Stimulated activated CD4-positive, alpha-beta T cell treated with anti-CD3 and anti-CD28 coated beads, Interleukin-4, amount 100 ng/mL, for 4 hours (primary cell): ENCODE results near the gene UBA7.

Experiments
- DNase-seq, 2 experiments: peaks; one replicate each; pipeline ENCODE4 v3.0.0-alpha.2; 2020

Gene UBA7

GRCh38 chr3:49805897-49806701 lies 7.7 kb downstream of the UBA7 start:
- DNase-seq, result peak in 1 of 2 experiments; percentile 9

- DNase-seq, result no peak
Observed at GRCh38 chr3:49805367-49805782, 8.4 kb downstream of the UBA7 start.

GRCh38 chr3:49804141-49805041 lies 9.4 kb downstream of the UBA7 start:
- DNase-seq, result no peak

GRCh38 chr3:49803465-49804140 lies 10.2 kb downstream of the UBA7 start:
- DNase-seq, result peak; percentile 19 to 40

- DNase-seq, result peak; percentile 82 to 83
Observed at GRCh38 chr3:49802719-49803464, 10.9 kb downstream of the UBA7 start, which contains the start of gene INKA1. Gene INKA1 (plus strand): TSS chr3:49803261. CDS start chr3:49803393, 132 bp downstream.

GRCh38 chr3:49801160-49801559 lies 12.6 kb downstream of the UBA7 start:
- no peak for DNase-seq

GRCh38 chr3:49799761-49800160 lies 14.0 kb downstream of the UBA7 start, which contains the start of gene CDHR4:
Gene CDHR4 (minus strand): TSS chr3:49799873. CDS start chr3:49799812, 61 bp downstream.
- no peak for DNase-seq

- no peak for DNase-seq
Observed at GRCh38 chr3:49799105-49799504, 14.6 kb downstream of the UBA7 start.

GRCh38 chr3:49794926-49795905 lies 18.5 kb downstream of the UBA7 start:
- no peak for DNase-seq

GRCh38 chr3:49794431-49794830 lies 19.3 kb downstream of the UBA7 start:
- DNase-seq, result no peak

GRCh38 chr3:49793486-49794085 lies 20.2 kb downstream of the UBA7 start:
- no peak for DNase-seq

- no peak for DNase-seq
Observed at GRCh38 chr3:49792371-49793150, 21.2 kb downstream of the UBA7 start.

GRCh38 chr3:49791571-49791970 lies 22.2 kb downstream of the UBA7 start:
- no peak for DNase-seq

- DNase-seq, result no peak
Observed at GRCh38 chr3:49790626-49791411, 22.9 kb downstream of the UBA7 start.

- no peak for DNase-seq
Observed at GRCh38 chr3:49788056-49788455, 25.7 kb downstream of the UBA7 start.

- DNase-seq, result no peak
Observed at GRCh38 chr3:49787536-49787935, 26.2 kb downstream of the UBA7 start.

- DNase-seq, result no peak
Observed at GRCh38 chr3:49787182-49787464, 26.6 kb downstream of the UBA7 start.

GRCh38 chr3:49786357-49787181 lies 27.2 kb downstream of the UBA7 start, which contains the start of gene IP6K1:
Gene IP6K1 (minus strand): TSS chr3:49786542. CDS start chr3:49748040, 38,502 bp downstream.
- peak; percentile 98 to 100 for DNase-seq
